GM12878 (cell line): Measurements from ENCODE around the gene TLX2. TPM values are rescaled to one million over a fixed set of nuclear protein-coding genes. Genes with fewer than 3 reads are reported as not detected.

Experiments used
- BCLAF1 ChIP-seq: fragments of 450-650 bp; IDR thresholded peaks from 2 replicates; pipeline ENCODE4 v1.6.1; 2017; ENCODE audit warnings: antibody characterized with exemption, mild to moderate bottlenecking, moderate library complexity
- BMI1 ChIP-seq: fragments of 450-650 bp; IDR thresholded peaks from 2 replicates; pipeline ENCODE4 v1.6.1; 2016; ENCODE audit warnings: mild to moderate bottlenecking, moderate library complexity, borderline replicate concordance
- ELK1 ChIP-seq: IDR thresholded peaks from 2 replicates; pipeline ENCODE4 v1.6.1; 2012; ENCODE audit warnings: low read depth, low read length, improper control_type of control experiment
- GABPA ChIP-seq: IDR thresholded peaks from 2 replicates; pipeline ENCODE4 v1.6.1; 2014; ENCODE audit warnings: antibody characterized with exemption, low read depth, mild to moderate bottlenecking, inconsistent platforms
- IKZF1 ChIP-seq: fragments of 450-650 bp; conservative IDR thresholded peaks from 2 replicates; pipeline ENCODE4 v1.6.1; 2017; ENCODE audit warnings: antibody characterized with exemption, mild to moderate bottlenecking
- JUND ChIP-seq: IDR thresholded peaks from 2 replicates; pipeline ENCODE4 v1.6.1; 2012; ENCODE audit warnings: low read depth, mild to moderate bottlenecking, low read length, improper control_type of control experiment, moderate library complexity
- MEF2A ChIP-seq: IDR thresholded peaks from 2 replicates; pipeline ENCODE4 v1.6.1; 2011; ENCODE audit warnings: low read depth, mild to moderate bottlenecking, low read length, moderate library complexity; ENCODE audit not compliant: insufficient read depth
- MYC ChIP-seq: IDR thresholded peaks from 2 replicates; pipeline ENCODE4 v1.6.1; 2011; ENCODE audit warnings: mild to moderate bottlenecking, low read length, moderate library complexity, inconsistent platforms; ENCODE audit not compliant: insufficient read depth, insufficient replicate concordance, insufficient read length, severe bottlenecking
- PAX8 ChIP-seq: fragments of 450-650 bp; IDR thresholded peaks from 2 replicates; pipeline ENCODE4 v1.6.1; 2017; ENCODE audit warnings: mild to moderate bottlenecking, moderate library complexity
- POLR2A ChIP-seq: IDR thresholded peaks from 2 replicates; pipeline ENCODE4 v1.6.1; 2011; ENCODE audit warnings: low read depth, mild to moderate bottlenecking, low read length
- RB1 ChIP-seq: fragments of 450-650 bp; formaldehyde crosslinking; IDR thresholded peaks from 2 replicates; pipeline ENCODE4 v1.6.1; 2017; ENCODE audit warnings: mild to moderate bottlenecking, borderline replicate concordance
- RELB ChIP-seq: fragments of 450-650 bp; IDR thresholded peaks from 2 replicates; pipeline ENCODE4 v1.6.1; 2017; ENCODE audit warnings: low read depth, mild to moderate bottlenecking, moderate library complexity
- RUNX3 ChIP-seq: IDR thresholded peaks from 2 replicates; pipeline ENCODE4 v1.6.1; 2012; ENCODE audit warnings: low read length, inconsistent platforms
- SP1 ChIP-seq: IDR thresholded peaks from one replicate; pipeline ENCODE4 v1.6.1; 2011; ENCODE audit warnings: low read depth, low read length
- USF2 ChIP-seq: IDR thresholded peaks from 2 replicates; pipeline ENCODE4 v1.6.1; 2011; ENCODE audit warnings: low read depth, low read length, improper control_type of control experiment, borderline replicate concordance
- YBX1 ChIP-seq: fragments of 450-650 bp; IDR thresholded peaks from 2 replicates; pipeline ENCODE4 v1.6.1; 2016; ENCODE audit warnings: antibody characterized with exemption
- YY1 ChIP-seq: IDR thresholded peaks from 2 replicates; pipeline ENCODE4 v1.6.1; 2011; ENCODE audit warnings: low read depth, mild to moderate bottlenecking, low read length
- ZNF207 ChIP-seq: fragments of 450-650 bp; IDR thresholded peaks from 2 replicates; pipeline ENCODE4 v1.6.1; 2014; ENCODE audit warnings: antibody characterized with exemption, mild to moderate bottlenecking, borderline replicate concordance
- ZNF687 ChIP-seq: fragments of 450-650 bp; IDR thresholded peaks from 2 replicates; pipeline ENCODE4 v1.6.1; 2017; ENCODE audit warnings: mild to moderate bottlenecking, moderate library complexity
- polyA plus RNA-seq, 11 experiments: library from polyadenylated mRNA; depleted of rRNA in 4 of 11; unstranded in 6 of 11; stranded (reverse) in 5 of 11; fragments of >200 nt; fragmentation: Nextera tagmentation in 4 of 11; fragmentation: Illumina TruSeq in 1 of 11; extraction: Ambion mirVana in 4 of 11; extraction: Trizol in 1 of 11; gene quantifications; 1 replicate in 1 of 11; 2 replicates in 10 of 11; pipeline versions ENCODE4 v1.2.1 to v1.2.3, GENCODE V29; 2011 to 2016; ENCODE audit warnings: inconsistent platforms in 2 of 11, missing spikeins in 2 of 11, low read depth in 1 of 11
- total RNA-seq, 4 experiments: library from RNA; depleted of rRNA in 3 of 4; stranded (reverse); fragments of >200 nt in 3 of 4; fragmentation: Illumina TruSeq in 1 of 4; extraction: Trizol in 1 of 4; gene quantifications; 2 replicates each; pipeline versions ENCODE4 v1.2.1 to v1.2.3, GENCODE V29; 2013 to 2021

Gene TLX2
- total and polyA plus RNA-seq, 10 of the 15 experiments (the other 5 are each of a cell fraction or from before 2014, with no cell fraction given) = 0.06 to 5.5 (median 3.6) TPM; not detected in 1

GRCh38 chr2:74548900-74549826 lies 34.9 kb downstream of the TLX2 start (continued):
- TF ChIP-seq RELB (peak; percentile 37; the same call in 1 of the 2 replicates), SP1 (no peak), JUND (no peak), IKZF1 (peak; percentile 84), GABPA (no peak), ZNF207 (no peak), RUNX3 (no peak), PAX8 (no peak), ELK1 (no peak), USF2 (no peak; the same call in 1 of the 2 replicates), BMI1 (no peak), RB1 (peak; percentile 90; the same call in 1 of the 2 replicates), POLR2A (peak; percentile 59), BCLAF1 (no peak), YBX1 (no peak), YY1 (peak; percentile 57), MYC (peak; percentile 76), MEF2A (no peak), ZNF687 (0 out of 2 replicates have a peak, but pooled peaks have one; percentile 28)
